ENCODE results near the gene PRAC2.

- TF ChIP-seq, protein P1, sequence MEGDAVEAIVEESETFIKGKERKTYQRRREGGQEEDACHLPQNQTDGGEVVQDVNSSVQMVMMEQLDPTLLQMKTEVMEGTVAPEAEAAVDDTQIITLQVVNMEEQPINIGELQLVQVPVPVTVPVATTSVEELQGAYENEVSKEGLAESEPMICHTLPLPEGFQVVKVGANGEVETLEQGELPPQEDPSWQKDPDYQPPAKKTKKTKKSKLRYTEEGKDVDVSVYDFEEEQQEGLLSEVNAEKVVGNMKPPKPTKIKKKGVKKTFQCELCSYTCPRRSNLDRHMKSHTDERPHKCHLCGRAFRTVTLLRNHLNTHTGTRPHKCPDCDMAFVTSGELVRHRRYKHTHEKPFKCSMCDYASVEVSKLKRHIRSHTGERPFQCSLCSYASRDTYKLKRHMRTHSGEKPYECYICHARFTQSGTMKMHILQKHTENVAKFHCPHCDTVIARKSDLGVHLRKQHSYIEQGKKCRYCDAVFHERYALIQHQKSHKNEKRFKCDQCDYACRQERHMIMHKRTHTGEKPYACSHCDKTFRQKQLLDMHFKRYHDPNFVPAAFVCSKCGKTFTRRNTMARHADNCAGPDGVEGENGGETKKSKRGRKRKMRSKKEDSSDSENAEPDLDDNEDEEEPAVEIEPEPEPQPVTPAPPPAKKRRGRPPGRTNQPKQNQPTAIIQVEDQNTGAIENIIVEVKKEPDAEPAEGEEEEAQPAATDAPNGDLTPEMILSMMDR (IDR thresholded peaks at IDR 0.05 in 8 of 11, conservative IDR thresholded peaks at IDR 0.05 in 3 of 11), result no peak
- TF ChIP-seq POLR2A (IDR thresholded peaks at IDR 0.05) (no peak), POLR2AphosphoS5 (IDR thresholded peaks at IDR 0.05) (no peak)
Observed at GRCh38 chr17:48729335-48730239, 6.6 kb downstream of the PRAC2 start.

Measured in spleen (tissue), 7 donors.